Liver (tissue), 9 donors: ENCODE measurements around the gene CELF5. TPM values are rescaled to one million over a fixed set of nuclear protein-coding genes. Genes with fewer than 3 reads are reported as not detected.

Experiments used
- DNase-seq: peaks from one replicate; pipeline ENCODE4 v3.0.0-alpha.2; 2017; ENCODE audit warnings: low spot score
- H3K27ac ChIP-seq, 2 donors: one replicate each; pipeline ENCODE4 v1.7.0; 2013; ENCODE audit warnings: inconsistent platforms in 2 of 2, low read length in 2 of 2, control low read depth in 1 of 2, low read depth in 1 of 2, mild to moderate bottlenecking in 1 of 2
- H3K27me3 ChIP-seq, 4 donors: one replicate each; pipeline versions ENCODE4 v1.6.1 to v1.7.0; 2013; ENCODE audit warnings: low read length in 3 of 4, inconsistent platforms in 1 of 4, mild to moderate bottlenecking in 1 of 4, moderate library complexity in 1 of 4; ENCODE audit not compliant: control insufficient read depth in 4 of 4, insufficient read depth in 4 of 4
- H3K36me3 ChIP-seq, 4 donors: one replicate each; pipeline versions ENCODE4 v1.6.1 to v1.7.0; 2013; ENCODE audit warnings: low read length in 3 of 4, mild to moderate bottlenecking in 3 of 4, low read depth in 1 of 4, moderate library complexity in 1 of 4; ENCODE audit not compliant: control insufficient read depth in 4 of 4, insufficient read depth in 3 of 4
- H3K4me1 ChIP-seq, 4 donors: one replicate each; pipeline versions ENCODE4 v1.6.1 to v1.7.0; 2013; ENCODE audit warnings: low read length in 3 of 4, mild to moderate bottlenecking in 3 of 4, moderate library complexity in 1 of 4; ENCODE audit not compliant: control insufficient read depth in 4 of 4, insufficient read depth in 4 of 4
- H3K4me3 ChIP-seq, 3 donors: one replicate each; pipeline versions ENCODE4 v1.6.1 to v1.7.0; 2013; ENCODE audit warnings: low read length in 3 of 3, control low read depth in 1 of 3, low read depth in 1 of 3, mild to moderate bottlenecking in 1 of 3
- H3K9ac ChIP-seq, 2 donors: one replicate each; pipeline ENCODE4 v1.7.0; 2013; ENCODE audit warnings: low read length in 2 of 2, mild to moderate bottlenecking in 2 of 2, moderate library complexity in 2 of 2, control low read depth in 1 of 2, low read depth in 1 of 2
- H3K9me3 ChIP-seq, 4 donors: one replicate each; pipeline versions ENCODE4 v1.6.1 to v1.7.0; 2013; ENCODE audit warnings: low read length in 3 of 4; ENCODE audit not compliant: control insufficient read depth in 4 of 4
- EGR1 ChIP-seq, 2 donors: IDR thresholded peaks; 2 replicates each; pipeline ENCODE4 v1.6.1; 2016 to 2018; ENCODE audit warnings: antibody characterized with exemption in 2 of 2, low read depth in 2 of 2
- FOXA1 ChIP-seq: IDR thresholded peaks from 2 replicates; pipeline ENCODE4 v1.6.1; 2016; ENCODE audit warnings: antibody characterized with exemption
- FOXA2 ChIP-seq: IDR thresholded peaks from 2 replicates; pipeline ENCODE4 v1.6.1; 2016; ENCODE audit warnings: antibody characterized with exemption
- GABPA ChIP-seq, 2 donors: IDR thresholded peaks in 1 of 2; conservative IDR thresholded peaks in 1 of 2; 2 replicates each; pipeline ENCODE4 v1.6.1; 2016; ENCODE audit warnings: antibody characterized with exemption in 2 of 2, mild to moderate bottlenecking in 1 of 2, moderate library complexity in 1 of 2
- HNF4A ChIP-seq, 2 donors: conservative IDR thresholded peaks; 2 replicates each; pipeline ENCODE4 v1.6.1; 2016; ENCODE audit warnings: antibody characterized with exemption in 2 of 2, mild to moderate bottlenecking in 2 of 2
- HNF4G ChIP-seq: IDR thresholded peaks from 2 replicates; pipeline ENCODE4 v1.6.1; 2016; ENCODE audit warnings: antibody characterized with exemption
- JUND ChIP-seq, 2 donors: IDR thresholded peaks; 2 replicates each; pipeline ENCODE4 v1.6.1; 2016; ENCODE audit warnings: antibody characterized with exemption in 2 of 2
- MAX ChIP-seq: IDR thresholded peaks from 2 replicates; pipeline ENCODE4 v1.6.1; 2016; ENCODE audit warnings: antibody characterized with exemption
- NR2F2 ChIP-seq: IDR thresholded peaks from 2 replicates; pipeline ENCODE4 v1.6.1; 2016; ENCODE audit warnings: antibody characterized with exemption
- RAD21 ChIP-seq, 2 donors: IDR thresholded peaks; 2 replicates each; pipeline ENCODE4 v1.6.1; 2016; ENCODE audit warnings: antibody characterized with exemption in 2 of 2, mild to moderate bottlenecking in 2 of 2
- RXRA ChIP-seq, 2 donors: IDR thresholded peaks; 2 replicates each; pipeline ENCODE4 v1.6.1; 2017 to 2018; ENCODE audit warnings: antibody characterized with exemption in 2 of 2, mild to moderate bottlenecking in 1 of 2
- SP1 ChIP-seq: IDR thresholded peaks from 2 replicates; pipeline ENCODE4 v1.6.1; 2018; ENCODE audit warnings: antibody characterized with exemption, mild to moderate bottlenecking
- TAF1 ChIP-seq: conservative IDR thresholded peaks from 2 replicates; pipeline ENCODE4 v1.6.1; 2016; ENCODE audit warnings: antibody characterized with exemption, mild to moderate bottlenecking
- YY1 ChIP-seq: IDR thresholded peaks from 2 replicates; pipeline ENCODE4 v1.6.1; 2016; ENCODE audit warnings: antibody characterized with exemption, mild to moderate bottlenecking
- ZBTB33 ChIP-seq: IDR thresholded peaks from 2 replicates; pipeline ENCODE4 v1.6.1; 2016; ENCODE audit warnings: antibody characterized with exemption
- WGBS: extraction: QIAGEN DNeasy Blood & Tissue Kit; methylation state at CpG from one replicate; pipeline ENCODE4 v1.1.7; 2013; 5-methylcytosine and 5-hydroxymethylcytosine counted together
- polyA plus RNA-seq, 2 donors: library from polyadenylated mRNA; stranded (reverse) in 1 of 2; unstranded in 1 of 2; fragments of 200-250 nt in 1 of 2; fragments of >200 nt in 1 of 2; fragmentation: Nextera tagmentation in 1 of 2; extraction: Ambion mirVana in 1 of 2; gene quantifications; one replicate each; pipeline versions ENCODE4 v1.2.1 to v1.2.3, GENCODE V29; 2013 to 2015
- total RNA-seq, 2 donors: library from RNA; depleted of rRNA; stranded (reverse); fragments of >200 nt; gene quantifications; one replicate each; pipeline ENCODE4 v1.2.3, GENCODE V29; 2014
- TF ChIP-seq, protein P1 (sequence below): IDR thresholded peaks from 2 replicates; pipeline ENCODE4 v1.6.1; 2016; ENCODE audit warnings: antibody characterized with exemption
- TF ChIP-seq, protein P2 (sequence below): IDR thresholded peaks from 2 replicates; pipeline ENCODE4 v1.6.1; 2016; ENCODE audit warnings: antibody characterized with exemption, mild to moderate bottlenecking
- TF ChIP-seq, protein P3 (sequence below): fragments of 150-350 bp; IDR thresholded peaks from 2 replicates; pipeline ENCODE4 v1.5.1; 2017; ENCODE audit warnings: improper control_type of control experiment, low read depth, low read length; ENCODE audit not compliant: missing input control
- donor health status: healthy.
- donor health status: healthy.
- donor health status: healthy.
- donor health status: healthy.
- donor health status: healthy.

Gene CELF5
- total and polyA plus RNA-seq, 4 donors = 0.06 to 0.50 (median 0.26) TPM

- TF ChIP-seq RXRA (IDR thresholded peaks at IDR 0.05) (no peak), TAF1 (no peak), YY1 (no peak), HNF4G (no peak), RAD21 (IDR thresholded peaks at IDR 0.05) (no peak), SP1 (no peak), GABPA (IDR thresholded peaks at IDR 0.05 in 1 of 2, conservative IDR thresholded peaks at IDR 0.05 in 1 of 2) (no peak), JUND (IDR thresholded peaks at IDR 0.05) (no peak), ZBTB33 (no peak), FOXA1 (no peak), MAX (no peak), NR2F2 (no peak), FOXA2 (no peak), HNF4A (conservative IDR thresholded peaks at IDR 0.05) (no peak), EGR1 (IDR thresholded peaks at IDR 0.05; ENCODE audit: low read depth in 2 of 2) (no peak)
- TF ChIP-seq, protein P1, sequence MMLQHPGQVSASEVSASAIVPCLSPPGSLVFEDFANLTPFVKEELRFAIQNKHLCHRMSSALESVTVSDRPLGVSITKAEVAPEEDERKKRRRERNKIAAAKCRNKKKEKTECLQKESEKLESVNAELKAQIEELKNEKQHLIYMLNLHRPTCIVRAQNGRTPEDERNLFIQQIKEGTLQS = no peak
- TF ChIP-seq, protein P2, sequence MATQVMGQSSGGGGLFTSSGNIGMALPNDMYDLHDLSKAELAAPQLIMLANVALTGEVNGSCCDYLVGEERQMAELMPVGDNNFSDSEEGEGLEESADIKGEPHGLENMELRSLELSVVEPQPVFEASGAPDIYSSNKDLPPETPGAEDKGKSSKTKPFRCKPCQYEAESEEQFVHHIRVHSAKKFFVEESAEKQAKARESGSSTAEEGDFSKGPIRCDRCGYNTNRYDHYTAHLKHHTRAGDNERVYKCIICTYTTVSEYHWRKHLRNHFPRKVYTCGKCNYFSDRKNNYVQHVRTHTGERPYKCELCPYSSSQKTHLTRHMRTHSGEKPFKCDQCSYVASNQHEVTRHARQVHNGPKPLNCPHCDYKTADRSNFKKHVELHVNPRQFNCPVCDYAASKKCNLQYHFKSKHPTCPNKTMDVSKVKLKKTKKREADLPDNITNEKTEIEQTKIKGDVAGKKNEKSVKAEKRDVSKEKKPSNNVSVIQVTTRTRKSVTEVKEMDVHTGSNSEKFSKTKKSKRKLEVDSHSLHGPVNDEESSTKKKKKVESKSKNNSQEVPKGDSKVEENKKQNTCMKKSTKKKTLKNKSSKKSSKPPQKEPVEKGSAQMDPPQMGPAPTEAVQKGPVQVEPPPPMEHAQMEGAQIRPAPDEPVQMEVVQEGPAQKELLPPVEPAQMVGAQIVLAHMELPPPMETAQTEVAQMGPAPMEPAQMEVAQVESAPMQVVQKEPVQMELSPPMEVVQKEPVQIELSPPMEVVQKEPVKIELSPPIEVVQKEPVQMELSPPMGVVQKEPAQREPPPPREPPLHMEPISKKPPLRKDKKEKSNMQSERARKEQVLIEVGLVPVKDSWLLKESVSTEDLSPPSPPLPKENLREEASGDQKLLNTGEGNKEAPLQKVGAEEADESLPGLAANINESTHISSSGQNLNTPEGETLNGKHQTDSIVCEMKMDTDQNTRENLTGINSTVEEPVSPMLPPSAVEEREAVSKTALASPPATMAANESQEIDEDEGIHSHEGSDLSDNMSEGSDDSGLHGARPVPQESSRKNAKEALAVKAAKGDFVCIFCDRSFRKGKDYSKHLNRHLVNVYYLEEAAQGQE = no peak
- TF ChIP-seq, protein P3, sequence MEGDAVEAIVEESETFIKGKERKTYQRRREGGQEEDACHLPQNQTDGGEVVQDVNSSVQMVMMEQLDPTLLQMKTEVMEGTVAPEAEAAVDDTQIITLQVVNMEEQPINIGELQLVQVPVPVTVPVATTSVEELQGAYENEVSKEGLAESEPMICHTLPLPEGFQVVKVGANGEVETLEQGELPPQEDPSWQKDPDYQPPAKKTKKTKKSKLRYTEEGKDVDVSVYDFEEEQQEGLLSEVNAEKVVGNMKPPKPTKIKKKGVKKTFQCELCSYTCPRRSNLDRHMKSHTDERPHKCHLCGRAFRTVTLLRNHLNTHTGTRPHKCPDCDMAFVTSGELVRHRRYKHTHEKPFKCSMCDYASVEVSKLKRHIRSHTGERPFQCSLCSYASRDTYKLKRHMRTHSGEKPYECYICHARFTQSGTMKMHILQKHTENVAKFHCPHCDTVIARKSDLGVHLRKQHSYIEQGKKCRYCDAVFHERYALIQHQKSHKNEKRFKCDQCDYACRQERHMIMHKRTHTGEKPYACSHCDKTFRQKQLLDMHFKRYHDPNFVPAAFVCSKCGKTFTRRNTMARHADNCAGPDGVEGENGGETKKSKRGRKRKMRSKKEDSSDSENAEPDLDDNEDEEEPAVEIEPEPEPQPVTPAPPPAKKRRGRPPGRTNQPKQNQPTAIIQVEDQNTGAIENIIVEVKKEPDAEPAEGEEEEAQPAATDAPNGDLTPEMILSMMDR = no peak
- Histone ChIP-seq H3K4me1 (no peaks in the 10 kb centered on the region), H3K9me3 (no peaks in the 10 kb centered on the region), H3K27ac (no peak overlapping the region), H3K9ac (no peak overlapping the region), H3K4me3 (no peak overlapping the region), H3K27me3 (no peaks in the 10 kb centered on the region), H3K36me3 (peaks cover 0 to 20% (median 2%) of the 10 kb centered on the region in 4 donors)
- 95% methylated on average over 42 of the region's 42 CpGs for WGBS
- no peak for DNase-seq
These were observed 28.2 kb upstream of the CELF5 start for GRCh38 chr19:3196064-3196932.
